ENCODE data around the gene PRICKLE2. TPM values are rescaled to one million over a fixed set of nuclear protein-coding genes. Genes with fewer than 3 reads are reported as not detected.

The PRICKLE2 gene
- total RNA-seq, 4 donors from 2014 or later: 28.8 to 48.1 (median 38.5) TPM

- no peaks in the 10 kb centered on the region for H3K9me3 ChIP-seq
- WGBS, 2 donors: 19 to 36% methylated on average over 6 of the region's 6 CpGs
- H3K27ac ChIP-seq: peak overlapping the region; percentile 78 to 91 (median 85)
- no peaks in the 10 kb centered on the region for H3K36me3 ChIP-seq
- intact Hi-C loops (cut with DNase I): loop anchor here (10.0 kb wide), 1 partner anchor 98 kb away; no protein-coding TSS in a partner anchor
- peaks cover 26 to 27% of the 10 kb centered on the region in 2 donors for H3K4me1 ChIP-seq
- H3K4me3 ChIP-seq (replicated peaks in 1 of 3): no peak overlapping the region
- no peaks in the 10 kb centered on the region for H3K27me3 ChIP-seq
- peak; percentile 84 for DNase-seq
- no peak for TF ChIP-seq POLR2A (IDR thresholded peaks at IDR 0.05)
- TF ChIP-seq CTCF (IDR thresholded peaks at IDR 0.05): no peak
Measured at GRCh38 chr3:64046996-64047594, 178.2 kb downstream of the PRICKLE2 start.

GRCh38 chr3:64046592-64046991, 178.7 kb downstream of the PRICKLE2 start:
- H3K4me3 ChIP-seq (replicated peaks in 1 of 3): no peak overlapping the region
- no peak for TF ChIP-seq CTCF (IDR thresholded peaks at IDR 0.05)
- TF ChIP-seq POLR2A (IDR thresholded peaks at IDR 0.05): peak in 1 of 2 donors; percentile 6
- WGBS, 2 donors: 32 to 35% methylated on average over 3 of the region's 3 CpGs
- intact Hi-C loops (cut with DNase I): loop anchor here (10.0 kb wide), 1 partner anchor 98 kb away; no protein-coding TSS in a partner anchor
- peak overlapping the region; percentile 62 to 85 (median 78) for H3K27ac ChIP-seq
- DNase-seq: peak; percentile 80 to 85
- H3K27me3 ChIP-seq: no peaks in the 10 kb centered on the region
- no peaks in the 10 kb centered on the region for H3K9me3 ChIP-seq
- peaks cover 26 to 27% of the 10 kb centered on the region in 2 donors for H3K4me1 ChIP-seq
- no peaks in the 10 kb centered on the region for H3K36me3 ChIP-seq

GRCh38 chr3:64042952-64043351, 182.3 kb downstream of the PRICKLE2 start:
- Histone ChIP-seq H3K27me3 (no peaks in the 10 kb centered on the region), H3K36me3 (no peaks in the 10 kb centered on the region), H3K4me1 (peaks cover 14 to 15% of the 10 kb centered on the region in 2 donors), H3K4me3 (replicated peaks in 1 of 3) (no peak overlapping the region), H3K27ac (no peak overlapping the region), H3K9me3 (no peaks in the 10 kb centered on the region)
- TF ChIP-seq CTCF (IDR thresholded peaks at IDR 0.05) (no peak), POLR2A (IDR thresholded peaks at IDR 0.05) (no peak)
- DNase-seq: no peak
- intact Hi-C loops (cut with DNase I): loop anchor here (10.0 kb wide), 1 partner anchor 102 kb away; no protein-coding TSS in a partner anchor
- 85 to 88% methylated on average over 1 of the region's 1 CpG for WGBS, 2 donors

Small RNAs within 50 kb of the gene (small RNA-seq; reads per million reads assigned to genes)
- gene RF00012: not detected

Other genes with a start within 250 kb of the PRICKLE2 start
- 100 to 1,000 TPM in 1 of 4 donors, 10 to 100 TPM in 3; 64.1 to 116 (median 75.3) TPM for gene PSMD6, start 202.0 kb downstream of the PRICKLE2 start, total RNA-seq